Kidney (tissue), 14 donors: ENCODE measurements around the gene UBASH3A. TPM values are rescaled to one million over a fixed set of nuclear protein-coding genes. Genes with fewer than 3 reads are reported as not detected.
"Not testable (repeated sequence)": the region's sequence is repeated elsewhere in the genome, so short reads cannot be mapped to it uniquely, and the experiment has no call there.

Experiments
- DNase-seq, 5 donors: peaks; one replicate each; pipeline ENCODE4 v3.0.0-alpha.2; 2013 to 2020
- FAIRE-seq: peaks from 2 replicates; lab custom pipeline; 2012; peaks lifted over from hg19 to GRCh38; lab: Jason Lieb, UNC
- H3K27ac ChIP-seq, 2 donors: one replicate each; pipeline ENCODE4 v1.7.0; 2013; ENCODE audit warnings: low read depth in 2 of 2, low read length in 2 of 2, inconsistent platforms in 1 of 2
- H3K27me3 ChIP-seq: one replicate; pipeline ENCODE4 v1.7.1; 2013; ENCODE audit warnings: low read length, inconsistent platforms; ENCODE audit not compliant: control insufficient read depth, insufficient read depth
- H3K36me3 ChIP-seq, 3 donors: one replicate each; pipeline versions ENCODE4 v1.7.0 to v1.7.1; 2013; ENCODE audit warnings: low read length in 3 of 3, control low read depth in 1 of 3, inconsistent platforms in 1 of 3; ENCODE audit not compliant: insufficient read depth in 3 of 3, control insufficient read depth in 2 of 3
- H3K4me1 ChIP-seq, 3 donors: one replicate each; pipeline versions ENCODE4 v1.7.0 to v1.7.1; 2013; ENCODE audit warnings: low read length in 3 of 3, inconsistent platforms in 1 of 3, low read depth in 1 of 3; ENCODE audit not compliant: control insufficient read depth in 2 of 3, insufficient read depth in 2 of 3
- H3K4me3 ChIP-seq, 3 donors: one replicate each; pipeline versions ENCODE4 v1.7.0 to v1.8.1; 2013; ENCODE audit warnings: low read length in 3 of 3, control low read depth in 1 of 3, inconsistent platforms in 1 of 3
- H3K9ac ChIP-seq, 3 donors: one replicate each; pipeline versions ENCODE4 v1.7.0 to v1.7.1; 2013; ENCODE audit warnings: low read length in 3 of 3, control low read depth in 1 of 3, inconsistent platforms in 1 of 3
- H3K9me3 ChIP-seq, 3 donors: one replicate each; pipeline versions ENCODE4 v1.7.0 to v1.7.1; 2013; ENCODE audit warnings: low read length in 3 of 3, control low read depth in 1 of 3, inconsistent platforms in 1 of 3; ENCODE audit not compliant: control insufficient read depth in 2 of 3, insufficient read depth in 1 of 3
- intact Hi-C: fragments of 100-400 bp; cut with DNase I; formaldehyde crosslinking; loops from one replicate; pipeline ENCODE4 v1.11.1; 2022
- polyA plus RNA-seq: library from polyadenylated mRNA; stranded (reverse); fragments of 350-450 nt; fragmentation: Illumina TruSeq; extraction: RNeasy Lipid Tissue Mini Kit (QIAGEN cat#74804); gene quantifications from one replicate; pipeline ENCODE4 v1.2.3, GENCODE V29; 2014; ENCODE audit warnings: low read depth, low replicate concordance; ENCODE audit not compliant: insufficient read depth
- total RNA-seq: library from RNA; stranded (reverse); fragmentation: NEBNext Ultra II Directional; extraction: Animal tissue kit (Norgen Biotek cat#: 25700); gene quantifications from one replicate; pipeline ENCODE4 v1.2.1, GENCODE V29; 2021
- TF ChIP-seq, protein P1 (sequence below): IDR thresholded peaks from 3 replicates; pipeline ENCODE4 v1.5.1; 2012; ENCODE audit warnings: mild to moderate bottlenecking, moderate library complexity, borderline replicate concordance; ENCODE audit not compliant: insufficient read depth; ENCODE audit errors: extremely low read depth
- donor health status: control.
- donor health status: control.
- donor health status: control.
- donor health status: control.
- donor health status: control.
- donor health status: DM: yes; HTN: yes; CAD: no.
- donor health status: Normal renal cell carcinoma (clear cell type).

Gene UBASH3A
- total and polyA plus RNA-seq, 2 donors from 2014 or later = 2.7 TPM; not detected in 1

- peak in 1 of 5 donors; percentile 26 for DNase-seq
- intact Hi-C loops = no loop called here
- no peak overlapping the region for H3K27ac ChIP-seq
- no peak overlapping the region for H3K4me3 ChIP-seq
- no peaks in the 10 kb centered on the region for H3K27me3 ChIP-seq
- peaks cover 0 to 14% (median 9%) of the 10 kb centered on the region in 3 donors for H3K4me1 ChIP-seq
- H3K9me3 ChIP-seq = no peaks in the 10 kb centered on the region
- no peak overlapping the region for H3K9ac ChIP-seq
- no peaks in the 10 kb centered on the region for H3K36me3 ChIP-seq
- FAIRE-seq = no peak
- TF ChIP-seq, protein P1, sequence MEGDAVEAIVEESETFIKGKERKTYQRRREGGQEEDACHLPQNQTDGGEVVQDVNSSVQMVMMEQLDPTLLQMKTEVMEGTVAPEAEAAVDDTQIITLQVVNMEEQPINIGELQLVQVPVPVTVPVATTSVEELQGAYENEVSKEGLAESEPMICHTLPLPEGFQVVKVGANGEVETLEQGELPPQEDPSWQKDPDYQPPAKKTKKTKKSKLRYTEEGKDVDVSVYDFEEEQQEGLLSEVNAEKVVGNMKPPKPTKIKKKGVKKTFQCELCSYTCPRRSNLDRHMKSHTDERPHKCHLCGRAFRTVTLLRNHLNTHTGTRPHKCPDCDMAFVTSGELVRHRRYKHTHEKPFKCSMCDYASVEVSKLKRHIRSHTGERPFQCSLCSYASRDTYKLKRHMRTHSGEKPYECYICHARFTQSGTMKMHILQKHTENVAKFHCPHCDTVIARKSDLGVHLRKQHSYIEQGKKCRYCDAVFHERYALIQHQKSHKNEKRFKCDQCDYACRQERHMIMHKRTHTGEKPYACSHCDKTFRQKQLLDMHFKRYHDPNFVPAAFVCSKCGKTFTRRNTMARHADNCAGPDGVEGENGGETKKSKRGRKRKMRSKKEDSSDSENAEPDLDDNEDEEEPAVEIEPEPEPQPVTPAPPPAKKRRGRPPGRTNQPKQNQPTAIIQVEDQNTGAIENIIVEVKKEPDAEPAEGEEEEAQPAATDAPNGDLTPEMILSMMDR = no peak
Observed at GRCh38 chr21:42469272-42469671, 65.6 kb downstream of the UBASH3A start.

- DNase-seq, H3K27ac ChIP-seq, H3K9ac ChIP-seq, H3K9me3 ChIP-seq, H3K27me3 ChIP-seq, intact Hi-C loops, H3K36me3 ChIP-seq, H3K4me3 ChIP-seq, FAIRE-seq: not testable (repeated sequence)
- peaks cover 0 to 14% (median 13%) of the 10 kb centered on the region in 3 donors for H3K4me1 ChIP-seq
Observed at GRCh38 chr21:42469726-42470125, 66.0 kb downstream of the UBASH3A start.

DNA sequence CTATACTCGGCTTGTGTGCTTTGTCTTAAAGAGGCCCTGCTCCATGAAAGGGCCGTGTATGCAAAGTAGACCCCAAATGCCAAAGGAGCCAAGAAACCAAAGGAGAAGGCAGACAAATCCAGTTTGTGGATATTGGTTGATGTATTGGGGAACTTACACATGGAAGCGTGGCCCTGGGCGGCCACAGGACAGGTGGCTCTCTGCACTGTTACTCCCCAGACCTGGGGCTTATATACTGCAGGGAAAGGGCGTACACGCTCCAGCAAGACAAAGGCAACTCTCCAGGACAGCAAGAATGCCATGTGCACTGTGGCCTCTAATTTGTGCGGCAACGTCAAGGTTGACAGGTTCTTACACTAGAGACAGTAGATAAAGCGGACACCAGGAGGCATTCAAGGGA lies 67.5 kb downstream of the UBASH3A start:
- DNase-seq = peak in 3 of 5 donors; percentile 25 to 32 (median 28)
- Histone ChIP-seq H3K27me3 (no peaks in the 10 kb centered on the region), H3K36me3 (no peaks in the 10 kb centered on the region), H3K27ac (no peak overlapping the region), H3K4me1 (peaks cover 0 to 11% (median 7%) of the 10 kb centered on the region in 3 donors), H3K9ac (no peak overlapping the region), H3K4me3 (no peak overlapping the region), H3K9me3 (no peaks in the 10 kb centered on the region)
- intact Hi-C loops = no loop called here
- TF ChIP-seq, protein P1 = no peak
- FAIRE-seq = no peak

GRCh38 chr21:42471716-42472330 lies 68.1 kb downstream of the UBASH3A start:
- no peak for FAIRE-seq
- Histone ChIP-seq H3K27me3 (no peaks in the 10 kb centered on the region), H3K9ac (no peak overlapping the region), H3K4me1 (peaks cover 0 to 11% (median 7%) of the 10 kb centered on the region in 3 donors), H3K36me3 (no peaks in the 10 kb centered on the region), H3K9me3 (no peaks in the 10 kb centered on the region), H3K4me3 (no peak overlapping the region), H3K27ac (no peak overlapping the region)
- peak in 2 of 5 donors; percentile 29 to 48 for DNase-seq
- intact Hi-C loops = no loop called here
- TF ChIP-seq, protein P1 = no peak
